ENCODE data around the gene ANKRD18A.
"Not testable (repeated sequence)": the region's sequence is repeated elsewhere in the genome, so short reads cannot be mapped to it uniquely, and the experiment has no call there.

The ANKRD18A gene

DNA sequence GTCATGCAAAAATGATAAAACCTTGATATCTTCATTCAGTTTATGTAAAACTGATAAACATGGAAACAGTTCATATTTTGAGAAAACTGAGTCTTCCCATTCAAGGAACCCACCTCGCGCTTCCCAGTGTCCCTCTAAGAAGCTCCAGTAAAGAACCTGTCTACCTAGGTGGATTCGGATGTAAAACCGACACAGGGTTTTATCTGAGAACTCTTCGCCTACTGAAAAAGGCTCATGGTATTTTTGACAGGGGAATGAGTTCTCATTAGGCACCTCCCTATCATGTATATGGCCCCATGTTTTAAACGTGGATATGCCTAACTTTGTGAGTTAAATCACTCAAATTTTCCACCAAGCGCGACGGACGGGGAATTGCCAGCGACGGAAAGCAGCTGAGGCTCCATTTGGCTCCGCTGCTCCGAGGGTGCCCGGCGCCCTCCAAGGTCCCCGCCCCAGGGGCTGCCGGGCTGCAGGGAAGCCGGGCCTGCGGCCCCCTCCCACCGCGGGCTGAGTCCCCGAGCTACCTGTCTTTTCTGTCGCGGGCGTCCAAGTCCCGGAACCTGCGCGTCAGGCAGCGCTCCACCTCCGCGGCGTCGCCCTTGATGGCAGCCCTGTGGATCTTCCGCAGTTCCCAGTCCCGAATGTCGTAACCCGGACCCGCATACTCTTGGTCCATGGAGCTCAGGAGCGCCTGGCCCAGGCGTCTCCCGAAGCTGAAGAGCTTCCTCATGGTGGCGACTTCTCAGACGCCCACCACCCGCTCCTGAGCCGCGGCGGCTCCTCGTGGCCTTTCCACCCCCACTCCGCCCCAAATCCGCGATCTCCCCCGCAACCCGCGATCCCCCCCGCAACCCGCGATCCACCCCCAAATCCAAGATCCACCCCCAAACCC is 594 bp downstream of the ANKRD18A start:
- H3K4ac ChIP-seq (ENCODE audit: low read depth in 1 of 2, low read length in 2 of 2), result no peak overlapping the region
- no peak overlapping the region for H2BK120ac ChIP-seq (ENCODE audit: low read depth, low read length)
- no peaks in the 10 kb centered on the region for H3K36me3 ChIP-seq (ENCODE audit: control insufficient read depth in 1 of 2, insufficient read depth in 2 of 2, low read depth in 1 of 2, low read length in 2 of 2)
- H4K8ac ChIP-seq (ENCODE audit: low read length), result no peak overlapping the region
- H2BK5ac ChIP-seq (ENCODE audit: low read depth, low read length, poor library complexity, severe bottlenecking), result no peak overlapping the region
- no peaks in the 10 kb centered on the region for H3K79me1 ChIP-seq (replicated peaks; ENCODE audit: low read length, poor library complexity, severe bottlenecking)
- H4K91ac ChIP-seq (ENCODE audit: low read length), result no peak overlapping the region
- H3K4me3 ChIP-seq (ENCODE audit: insufficient read depth in 1 of 2, low read depth in 1 of 2, low read length in 2 of 2), result peak overlapping the region in 1 of 2 experiments; percentile 74
- no peak overlapping the region for H3K18ac ChIP-seq (ENCODE audit: low read depth in 1 of 2, low read length in 2 of 2)
- H3K27me3 ChIP-seq (ENCODE audit: control insufficient read depth in 1 of 2, insufficient read depth in 1 of 2, low read length in 2 of 2), result peaks cover 5 to 50% of the 10 kb centered on the region in 2 experiments
- no peak overlapping the region for H2AK5ac ChIP-seq (ENCODE audit: low read length, severe bottlenecking)
- H2AFZ ChIP-seq (ENCODE audit: low read depth, low read length), result no peak overlapping the region
- peak overlapping the region; percentile 97 for H3K4me2 ChIP-seq (ENCODE audit: low read length, poor library complexity, severe bottlenecking)
- no peak overlapping the region for H3K14ac ChIP-seq (ENCODE audit: low read length in 2 of 2)
- H3K4me1 ChIP-seq (ENCODE audit: control insufficient read depth, insufficient read depth, low read depth, low read length), result peaks cover 20% of the 10 kb centered on the region
- H3K23ac ChIP-seq (ENCODE audit: low read length in 2 of 2), result no peak overlapping the region
- no peak overlapping the region for H3K9ac ChIP-seq (ENCODE audit: low read length)
- WGBS, result 3% methylated on average over 52 of the region's 58 CpGs
- H3K9me3 ChIP-seq (ENCODE audit: control insufficient read depth, low read length), result peaks cover 13% of the 10 kb centered on the region
- H3K27ac ChIP-seq (ENCODE audit: low read length, poor library complexity, severe bottlenecking), result no peak overlapping the region
- no peak overlapping the region for H2BK12ac ChIP-seq (ENCODE audit: low read length in 2 of 2)
- H2BK15ac ChIP-seq (ENCODE audit: low read depth, poor library complexity, severe bottlenecking), result no peak overlapping the region
- DNase-seq, result no peak

- not testable (repeated sequence) for H2AK5ac ChIP-seq (ENCODE audit: low read length, severe bottlenecking); H2BK15ac ChIP-seq (ENCODE audit: low read depth, poor library complexity, severe bottlenecking); H3K79me1 ChIP-seq (replicated peaks; ENCODE audit: low read length, poor library complexity, severe bottlenecking); H3K4ac ChIP-seq (ENCODE audit: low read depth in 1 of 2, low read length in 2 of 2); H3K27me3 ChIP-seq (ENCODE audit: control insufficient read depth in 1 of 2, insufficient read depth in 1 of 2, low read length in 2 of 2); H2BK120ac ChIP-seq (ENCODE audit: low read depth, low read length); H3K9ac ChIP-seq (ENCODE audit: low read length); H3K4me1 ChIP-seq (ENCODE audit: control insufficient read depth, insufficient read depth, low read depth, low read length); H3K27ac ChIP-seq (ENCODE audit: low read length, poor library complexity, severe bottlenecking); DNase-seq; H3K18ac ChIP-seq (ENCODE audit: low read depth in 1 of 2, low read length in 2 of 2); H4K8ac ChIP-seq (ENCODE audit: low read length); H2AFZ ChIP-seq (ENCODE audit: low read depth, low read length); H3K14ac ChIP-seq (ENCODE audit: low read length in 2 of 2); H2BK12ac ChIP-seq (ENCODE audit: low read length in 2 of 2); H3K4me3 ChIP-seq (ENCODE audit: insufficient read depth in 1 of 2, low read depth in 1 of 2, low read length in 2 of 2); H3K4me2 ChIP-seq (ENCODE audit: low read length, poor library complexity, severe bottlenecking); H3K23ac ChIP-seq (ENCODE audit: low read length in 2 of 2); H4K91ac ChIP-seq (ENCODE audit: low read length); H3K9me3 ChIP-seq (ENCODE audit: control insufficient read depth, low read length); H2BK5ac ChIP-seq (ENCODE audit: low read depth, low read length, poor library complexity, severe bottlenecking); H3K36me3 ChIP-seq (ENCODE audit: control insufficient read depth in 1 of 2, insufficient read depth in 2 of 2, low read depth in 1 of 2, low read length in 2 of 2)
- 100% methylated on average over 1 of the region's 2 CpGs for WGBS
Observed at GRCh38 chr9:38598029-38598745, 22.2 kb downstream of the ANKRD18A start.

- not testable (repeated sequence) for H2AFZ ChIP-seq (ENCODE audit: low read depth, low read length); H3K23ac ChIP-seq (ENCODE audit: low read length in 2 of 2); H2BK12ac ChIP-seq (ENCODE audit: low read length in 2 of 2); H3K9me3 ChIP-seq (ENCODE audit: control insufficient read depth, low read length); H2BK120ac ChIP-seq (ENCODE audit: low read depth, low read length); H3K18ac ChIP-seq (ENCODE audit: low read depth in 1 of 2, low read length in 2 of 2); H3K4me1 ChIP-seq (ENCODE audit: control insufficient read depth, insufficient read depth, low read depth, low read length); H3K4ac ChIP-seq (ENCODE audit: low read depth in 1 of 2, low read length in 2 of 2); H3K36me3 ChIP-seq (ENCODE audit: control insufficient read depth in 1 of 2, insufficient read depth in 2 of 2, low read depth in 1 of 2, low read length in 2 of 2); H2BK5ac ChIP-seq (ENCODE audit: low read depth, low read length, poor library complexity, severe bottlenecking); H3K27ac ChIP-seq (ENCODE audit: low read length, poor library complexity, severe bottlenecking); H2AK5ac ChIP-seq (ENCODE audit: low read length, severe bottlenecking); H3K9ac ChIP-seq (ENCODE audit: low read length); H4K91ac ChIP-seq (ENCODE audit: low read length); H2BK15ac ChIP-seq (ENCODE audit: low read depth, poor library complexity, severe bottlenecking); H4K8ac ChIP-seq (ENCODE audit: low read length); H3K79me1 ChIP-seq (replicated peaks; ENCODE audit: low read length, poor library complexity, severe bottlenecking); H3K4me3 ChIP-seq (ENCODE audit: insufficient read depth in 1 of 2, low read depth in 1 of 2, low read length in 2 of 2); H3K14ac ChIP-seq (ENCODE audit: low read length in 2 of 2); H3K4me2 ChIP-seq (ENCODE audit: low read length, poor library complexity, severe bottlenecking); H3K27me3 ChIP-seq (ENCODE audit: control insufficient read depth in 1 of 2, insufficient read depth in 1 of 2, low read length in 2 of 2); DNase-seq
- no CpG with 5 or more reads among the region's 3 CpGs for WGBS
Observed at GRCh38 chr9:38595117-38595516, 25.3 kb downstream of the ANKRD18A start.

DNA sequence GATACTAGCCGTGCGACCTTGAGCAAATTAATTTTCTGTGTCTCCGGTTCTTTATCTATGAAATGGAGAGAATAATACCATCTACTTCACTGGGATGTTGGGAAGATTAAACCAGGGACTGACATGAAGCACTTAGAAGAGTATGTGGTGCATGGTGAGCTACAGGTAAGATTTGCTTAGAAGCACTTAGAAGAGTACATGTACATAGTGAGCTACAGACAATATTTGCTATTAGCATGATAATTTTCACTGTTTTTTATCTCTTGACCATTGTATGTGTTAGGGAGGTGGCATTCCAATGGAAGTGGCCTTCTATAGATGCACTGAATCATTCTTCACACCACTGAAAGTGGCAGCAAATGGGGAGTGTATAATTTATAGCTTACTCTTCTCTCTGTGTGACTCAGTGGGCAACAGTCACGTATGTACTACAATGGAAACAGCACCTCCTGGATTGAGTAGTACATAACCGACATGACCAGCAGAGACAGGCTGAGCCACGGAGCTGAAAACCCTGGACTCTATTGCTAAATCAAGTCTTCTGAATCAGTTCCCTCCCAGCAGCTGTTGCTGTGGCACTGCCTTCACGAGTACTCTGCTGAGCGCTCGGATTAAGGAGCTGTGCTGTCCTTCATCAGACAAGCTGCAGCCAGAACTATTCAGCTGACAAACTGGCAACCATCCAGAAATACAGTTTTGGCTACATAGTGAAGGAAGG is 28.9 kb downstream of the ANKRD18A start:
- H3K18ac ChIP-seq (ENCODE audit: low read depth in 1 of 2, low read length in 2 of 2); H3K79me1 ChIP-seq (replicated peaks; ENCODE audit: low read length, poor library complexity, severe bottlenecking): not testable (repeated sequence)
- WGBS, result 60% methylated on average over 2 of the region's 9 CpGs

More for the DNA sequence above, 28.9 kb downstream of the ANKRD18A start:
- not testable (repeated sequence) for H3K36me3 ChIP-seq (ENCODE audit: control insufficient read depth in 1 of 2, insufficient read depth in 2 of 2, low read depth in 1 of 2, low read length in 2 of 2); H2BK15ac ChIP-seq (ENCODE audit: low read depth, poor library complexity, severe bottlenecking); H3K4me1 ChIP-seq (ENCODE audit: control insufficient read depth, insufficient read depth, low read depth, low read length); H3K23ac ChIP-seq (ENCODE audit: low read length in 2 of 2); H3K4me2 ChIP-seq (ENCODE audit: low read length, poor library complexity, severe bottlenecking); H3K9me3 ChIP-seq (ENCODE audit: control insufficient read depth, low read length); H2BK12ac ChIP-seq (ENCODE audit: low read length in 2 of 2); H3K27me3 ChIP-seq (ENCODE audit: control insufficient read depth in 1 of 2, insufficient read depth in 1 of 2, low read length in 2 of 2); DNase-seq; H3K9ac ChIP-seq (ENCODE audit: low read length); H2AFZ ChIP-seq (ENCODE audit: low read depth, low read length); H2AK5ac ChIP-seq (ENCODE audit: low read length, severe bottlenecking); H3K14ac ChIP-seq (ENCODE audit: low read length in 2 of 2); H3K27ac ChIP-seq (ENCODE audit: low read length, poor library complexity, severe bottlenecking); H4K8ac ChIP-seq (ENCODE audit: low read length); H4K91ac ChIP-seq (ENCODE audit: low read length); H3K4ac ChIP-seq (ENCODE audit: low read depth in 1 of 2, low read length in 2 of 2); H2BK120ac ChIP-seq (ENCODE audit: low read depth, low read length); H2BK5ac ChIP-seq (ENCODE audit: low read depth, low read length, poor library complexity, severe bottlenecking); H3K4me3 ChIP-seq (ENCODE audit: insufficient read depth in 1 of 2, low read depth in 1 of 2, low read length in 2 of 2)
